GM12892 (cell line): ENCODE results near the gene KRT81.
"Not testable (repeated sequence)": the region's sequence is repeated elsewhere in the genome, so short reads cannot be mapped to it uniquely, and the experiment has no call there.

Experiments used
- POLR2A ChIP-seq: IDR thresholded peaks from 2 replicates; pipeline ENCODE4 v1.6.1; 2011; ENCODE audit warnings: low read depth, low read length, control low read depth
- POLR2AphosphoS5 ChIP-seq: IDR thresholded peaks from 2 replicates; pipeline ENCODE4 v1.6.1; 2011; ENCODE audit warnings: low read depth, low read length, control low read depth
- TAF1 ChIP-seq: IDR thresholded peaks from 2 replicates; pipeline ENCODE4 v1.6.1; 2011; ENCODE audit warnings: low read depth, mild to moderate bottlenecking, control low read depth, low read length, borderline replicate concordance

DNA sequence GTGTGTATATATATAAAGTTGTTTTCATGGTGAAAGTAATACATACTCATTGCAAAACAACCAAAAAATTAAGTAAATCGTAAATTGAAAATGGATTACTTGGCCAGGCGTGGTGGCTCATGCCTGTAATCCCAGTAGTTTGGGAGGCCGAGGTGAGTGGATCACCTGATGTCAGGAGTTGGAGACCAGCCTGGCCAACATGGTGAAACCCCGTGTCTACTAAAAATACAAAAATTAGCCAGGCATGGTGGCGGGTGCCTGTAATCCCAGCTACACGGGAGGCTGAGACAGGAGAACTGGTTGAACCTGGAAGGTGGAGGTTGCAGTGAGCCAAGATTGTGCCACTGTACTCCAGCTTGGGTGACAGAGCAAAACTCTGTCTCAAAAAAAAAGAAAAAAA, 51.1 kb downstream of the KRT81 start:
- TF ChIP-seq POLR2A, TAF1, POLR2AphosphoS5: not testable (repeated sequence)
